Liver (tissue), 9 donors: ENCODE data around the gene SLC37A4. TPM values are rescaled to one million over a fixed set of nuclear protein-coding genes. Genes with fewer than 3 reads are reported as not detected.

ENCODE experiments used
- DNase-seq: peaks from one replicate; pipeline ENCODE4 v3.0.0-alpha.2; 2017; ENCODE audit warnings: low spot score
- H3K27ac ChIP-seq, 2 donors: one replicate each; pipeline ENCODE4 v1.7.0; 2013; ENCODE audit warnings: inconsistent platforms in 2 of 2, low read length in 2 of 2, control low read depth in 1 of 2, low read depth in 1 of 2, mild to moderate bottlenecking in 1 of 2
- H3K27me3 ChIP-seq, 4 donors: one replicate each; pipeline versions ENCODE4 v1.6.1 to v1.7.0; 2013; ENCODE audit warnings: low read length in 3 of 4, inconsistent platforms in 1 of 4, mild to moderate bottlenecking in 1 of 4, moderate library complexity in 1 of 4; ENCODE audit not compliant: control insufficient read depth in 4 of 4, insufficient read depth in 4 of 4
- H3K36me3 ChIP-seq, 4 donors: one replicate each; pipeline versions ENCODE4 v1.6.1 to v1.7.0; 2013; ENCODE audit warnings: low read length in 3 of 4, mild to moderate bottlenecking in 3 of 4, low read depth in 1 of 4, moderate library complexity in 1 of 4; ENCODE audit not compliant: control insufficient read depth in 4 of 4, insufficient read depth in 3 of 4
- H3K4me1 ChIP-seq, 4 donors: one replicate each; pipeline versions ENCODE4 v1.6.1 to v1.7.0; 2013; ENCODE audit warnings: low read length in 3 of 4, mild to moderate bottlenecking in 3 of 4, moderate library complexity in 1 of 4; ENCODE audit not compliant: control insufficient read depth in 4 of 4, insufficient read depth in 4 of 4
- H3K4me3 ChIP-seq, 3 donors: one replicate each; pipeline versions ENCODE4 v1.6.1 to v1.7.0; 2013; ENCODE audit warnings: low read length in 3 of 3, control low read depth in 1 of 3, low read depth in 1 of 3, mild to moderate bottlenecking in 1 of 3
- H3K9ac ChIP-seq, 2 donors: one replicate each; pipeline ENCODE4 v1.7.0; 2013; ENCODE audit warnings: low read length in 2 of 2, mild to moderate bottlenecking in 2 of 2, moderate library complexity in 2 of 2, control low read depth in 1 of 2, low read depth in 1 of 2
- H3K9me3 ChIP-seq, 4 donors: one replicate each; pipeline versions ENCODE4 v1.6.1 to v1.7.0; 2013; ENCODE audit warnings: low read length in 3 of 4; ENCODE audit not compliant: control insufficient read depth in 4 of 4
- EGR1 ChIP-seq, 2 donors: IDR thresholded peaks; 2 replicates each; pipeline ENCODE4 v1.6.1; 2016 to 2018; ENCODE audit warnings: antibody characterized with exemption in 2 of 2, low read depth in 2 of 2
- FOXA1 ChIP-seq: IDR thresholded peaks from 2 replicates; pipeline ENCODE4 v1.6.1; 2016; ENCODE audit warnings: antibody characterized with exemption
- FOXA2 ChIP-seq: IDR thresholded peaks from 2 replicates; pipeline ENCODE4 v1.6.1; 2016; ENCODE audit warnings: antibody characterized with exemption
- GABPA ChIP-seq, 2 donors: IDR thresholded peaks in 1 of 2; conservative IDR thresholded peaks in 1 of 2; 2 replicates each; pipeline ENCODE4 v1.6.1; 2016; ENCODE audit warnings: antibody characterized with exemption in 2 of 2, mild to moderate bottlenecking in 1 of 2, moderate library complexity in 1 of 2
- HNF4A ChIP-seq, 2 donors: conservative IDR thresholded peaks; 2 replicates each; pipeline ENCODE4 v1.6.1; 2016; ENCODE audit warnings: antibody characterized with exemption in 2 of 2, mild to moderate bottlenecking in 2 of 2
- HNF4G ChIP-seq: IDR thresholded peaks from 2 replicates; pipeline ENCODE4 v1.6.1; 2016; ENCODE audit warnings: antibody characterized with exemption
- JUND ChIP-seq, 2 donors: IDR thresholded peaks; 2 replicates each; pipeline ENCODE4 v1.6.1; 2016; ENCODE audit warnings: antibody characterized with exemption in 2 of 2
- NR2F2 ChIP-seq: IDR thresholded peaks from 2 replicates; pipeline ENCODE4 v1.6.1; 2016; ENCODE audit warnings: antibody characterized with exemption
- RAD21 ChIP-seq, 2 donors: IDR thresholded peaks; 2 replicates each; pipeline ENCODE4 v1.6.1; 2016; ENCODE audit warnings: antibody characterized with exemption in 2 of 2, mild to moderate bottlenecking in 2 of 2
- RXRA ChIP-seq, 2 donors: IDR thresholded peaks; 2 replicates each; pipeline ENCODE4 v1.6.1; 2017 to 2018; ENCODE audit warnings: antibody characterized with exemption in 2 of 2, mild to moderate bottlenecking in 1 of 2
- SP1 ChIP-seq: IDR thresholded peaks from 2 replicates; pipeline ENCODE4 v1.6.1; 2018; ENCODE audit warnings: antibody characterized with exemption, mild to moderate bottlenecking
- TAF1 ChIP-seq: conservative IDR thresholded peaks from 2 replicates; pipeline ENCODE4 v1.6.1; 2016; ENCODE audit warnings: antibody characterized with exemption, mild to moderate bottlenecking
- YY1 ChIP-seq: IDR thresholded peaks from 2 replicates; pipeline ENCODE4 v1.6.1; 2016; ENCODE audit warnings: antibody characterized with exemption, mild to moderate bottlenecking
- WGBS: extraction: QIAGEN DNeasy Blood & Tissue Kit; methylation state at CpG from one replicate; pipeline ENCODE4 v1.1.7; 2013; 5-methylcytosine and 5-hydroxymethylcytosine counted together
- polyA plus RNA-seq, 2 donors: library from polyadenylated mRNA; stranded (reverse) in 1 of 2; unstranded in 1 of 2; fragments of 200-250 nt in 1 of 2; fragments of >200 nt in 1 of 2; fragmentation: Nextera tagmentation in 1 of 2; extraction: Ambion mirVana in 1 of 2; gene quantifications; one replicate each; pipeline versions ENCODE4 v1.2.1 to v1.2.3, GENCODE V29; 2013 to 2015
- total RNA-seq, 2 donors: library from RNA; depleted of rRNA; stranded (reverse); fragments of >200 nt; gene quantifications; one replicate each; pipeline ENCODE4 v1.2.3, GENCODE V29; 2014
- TF ChIP-seq, protein P1 (sequence below): IDR thresholded peaks from 2 replicates; pipeline ENCODE4 v1.6.1; 2016; ENCODE audit warnings: antibody characterized with exemption
- TF ChIP-seq, protein P2 (sequence below): fragments of 150-350 bp; IDR thresholded peaks from 2 replicates; pipeline ENCODE4 v1.5.1; 2017; ENCODE audit warnings: improper control_type of control experiment, low read depth, low read length; ENCODE audit not compliant: missing input control
- TF ChIP-seq, protein P3 (sequence below): IDR thresholded peaks from 2 replicates; pipeline ENCODE4 v1.6.1; 2016; ENCODE audit warnings: antibody characterized with exemption
- TF ChIP-seq, protein P4 (sequence below): IDR thresholded peaks from 2 replicates; pipeline ENCODE4 v1.6.1; 2016; ENCODE audit warnings: antibody characterized with exemption
- TF ChIP-seq, protein P5 (sequence below): IDR thresholded peaks from 2 replicates; pipeline ENCODE4 v1.6.1; 2016; ENCODE audit warnings: antibody characterized with exemption, mild to moderate bottlenecking
- donor health status: healthy.
- donor health status: healthy.
- donor health status: healthy.
- donor health status: healthy.
- donor health status: healthy.

The SLC37A4 gene
- total and polyA plus RNA-seq, 4 donors: 62.7 to 184 (median 96.3) TPM

DNA sequence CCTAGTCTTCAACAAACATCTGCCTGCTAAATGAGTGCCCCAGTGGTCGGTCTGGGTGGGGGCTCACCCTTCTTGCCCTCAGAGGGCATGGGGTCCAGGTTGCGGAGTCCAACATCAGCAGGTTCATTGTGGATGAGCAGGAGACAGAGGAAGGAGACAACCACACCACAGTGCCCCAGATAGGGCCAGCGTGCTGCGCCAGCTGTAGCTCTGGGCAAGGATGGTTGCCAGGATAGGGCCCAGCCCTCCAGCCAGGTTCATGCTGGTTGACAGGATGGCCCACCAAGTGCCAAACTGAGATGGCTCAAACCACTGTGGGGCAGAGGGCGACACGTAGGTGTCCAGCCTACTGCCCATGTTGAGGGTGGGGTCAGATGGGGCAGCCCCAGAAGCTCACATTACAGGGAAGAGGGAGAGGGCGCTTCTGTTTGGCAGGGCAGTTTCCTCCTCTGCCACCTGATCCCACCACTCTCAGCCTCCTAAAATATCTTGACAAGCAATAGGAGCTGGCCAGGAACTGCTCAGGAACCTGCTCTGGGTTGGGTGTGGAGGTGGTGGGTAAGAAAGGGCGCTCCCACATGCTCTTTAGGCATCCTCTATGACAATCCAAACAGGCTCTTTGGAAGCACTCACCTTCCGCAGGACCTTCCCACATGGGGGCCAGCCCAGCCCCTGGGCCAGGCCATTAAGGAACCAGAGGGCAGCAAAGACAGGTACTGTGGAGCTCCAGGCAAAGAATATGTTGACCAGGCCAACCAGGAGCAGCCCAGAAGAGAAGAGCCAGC lies 2.9 kb downstream of the SLC37A4 start:
- no peak for DNase-seq
- no peaks in the 10 kb centered on the region for H3K9me3 ChIP-seq
- peak overlapping the region; percentile 23 to 73 for H3K9ac ChIP-seq
- TF ChIP-seq YY1 (no peak), FOXA2 (no peak), JUND (IDR thresholded peaks at IDR 0.05) (no peak), SP1 (no peak), NR2F2 (no peak), RXRA (IDR thresholded peaks at IDR 0.05) (no peak), TAF1 (no peak), RAD21 (IDR thresholded peaks at IDR 0.05) (no peak), FOXA1 (no peak), HNF4A (conservative IDR thresholded peaks at IDR 0.05) (no peak), HNF4G (no peak), EGR1 (IDR thresholded peaks at IDR 0.05; ENCODE audit: low read depth in 2 of 2) (no peak), GABPA (IDR thresholded peaks at IDR 0.05 in 1 of 2, conservative IDR thresholded peaks at IDR 0.05 in 1 of 2) (no peak)
- TF ChIP-seq, protein P1, sequence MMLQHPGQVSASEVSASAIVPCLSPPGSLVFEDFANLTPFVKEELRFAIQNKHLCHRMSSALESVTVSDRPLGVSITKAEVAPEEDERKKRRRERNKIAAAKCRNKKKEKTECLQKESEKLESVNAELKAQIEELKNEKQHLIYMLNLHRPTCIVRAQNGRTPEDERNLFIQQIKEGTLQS: no peak
- TF ChIP-seq, protein P2, sequence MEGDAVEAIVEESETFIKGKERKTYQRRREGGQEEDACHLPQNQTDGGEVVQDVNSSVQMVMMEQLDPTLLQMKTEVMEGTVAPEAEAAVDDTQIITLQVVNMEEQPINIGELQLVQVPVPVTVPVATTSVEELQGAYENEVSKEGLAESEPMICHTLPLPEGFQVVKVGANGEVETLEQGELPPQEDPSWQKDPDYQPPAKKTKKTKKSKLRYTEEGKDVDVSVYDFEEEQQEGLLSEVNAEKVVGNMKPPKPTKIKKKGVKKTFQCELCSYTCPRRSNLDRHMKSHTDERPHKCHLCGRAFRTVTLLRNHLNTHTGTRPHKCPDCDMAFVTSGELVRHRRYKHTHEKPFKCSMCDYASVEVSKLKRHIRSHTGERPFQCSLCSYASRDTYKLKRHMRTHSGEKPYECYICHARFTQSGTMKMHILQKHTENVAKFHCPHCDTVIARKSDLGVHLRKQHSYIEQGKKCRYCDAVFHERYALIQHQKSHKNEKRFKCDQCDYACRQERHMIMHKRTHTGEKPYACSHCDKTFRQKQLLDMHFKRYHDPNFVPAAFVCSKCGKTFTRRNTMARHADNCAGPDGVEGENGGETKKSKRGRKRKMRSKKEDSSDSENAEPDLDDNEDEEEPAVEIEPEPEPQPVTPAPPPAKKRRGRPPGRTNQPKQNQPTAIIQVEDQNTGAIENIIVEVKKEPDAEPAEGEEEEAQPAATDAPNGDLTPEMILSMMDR: no peak
- TF ChIP-seq, protein P3, sequence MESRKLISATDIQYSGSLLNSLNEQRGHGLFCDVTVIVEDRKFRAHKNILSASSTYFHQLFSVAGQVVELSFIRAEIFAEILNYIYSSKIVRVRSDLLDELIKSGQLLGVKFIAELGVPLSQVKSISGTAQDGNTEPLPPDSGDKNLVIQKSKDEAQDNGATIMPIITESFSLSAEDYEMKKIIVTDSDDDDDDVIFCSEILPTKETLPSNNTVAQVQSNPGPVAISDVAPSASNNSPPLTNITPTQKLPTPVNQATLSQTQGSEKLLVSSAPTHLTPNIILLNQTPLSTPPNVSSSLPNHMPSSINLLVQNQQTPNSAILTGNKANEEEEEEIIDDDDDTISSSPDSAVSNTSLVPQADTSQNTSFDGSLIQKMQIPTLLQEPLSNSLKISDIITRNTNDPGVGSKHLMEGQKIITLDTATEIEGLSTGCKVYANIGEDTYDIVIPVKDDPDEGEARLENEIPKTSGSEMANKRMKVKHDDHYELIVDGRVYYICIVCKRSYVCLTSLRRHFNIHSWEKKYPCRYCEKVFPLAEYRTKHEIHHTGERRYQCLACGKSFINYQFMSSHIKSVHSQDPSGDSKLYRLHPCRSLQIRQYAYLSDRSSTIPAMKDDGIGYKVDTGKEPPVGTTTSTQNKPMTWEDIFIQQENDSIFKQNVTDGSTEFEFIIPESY: no peak
- TF ChIP-seq, protein P4, sequence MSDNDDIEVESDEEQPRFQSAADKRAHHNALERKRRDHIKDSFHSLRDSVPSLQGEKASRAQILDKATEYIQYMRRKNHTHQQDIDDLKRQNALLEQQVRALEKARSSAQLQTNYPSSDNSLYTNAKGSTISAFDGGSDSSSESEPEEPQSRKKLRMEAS: no peak
- TF ChIP-seq, protein P5, sequence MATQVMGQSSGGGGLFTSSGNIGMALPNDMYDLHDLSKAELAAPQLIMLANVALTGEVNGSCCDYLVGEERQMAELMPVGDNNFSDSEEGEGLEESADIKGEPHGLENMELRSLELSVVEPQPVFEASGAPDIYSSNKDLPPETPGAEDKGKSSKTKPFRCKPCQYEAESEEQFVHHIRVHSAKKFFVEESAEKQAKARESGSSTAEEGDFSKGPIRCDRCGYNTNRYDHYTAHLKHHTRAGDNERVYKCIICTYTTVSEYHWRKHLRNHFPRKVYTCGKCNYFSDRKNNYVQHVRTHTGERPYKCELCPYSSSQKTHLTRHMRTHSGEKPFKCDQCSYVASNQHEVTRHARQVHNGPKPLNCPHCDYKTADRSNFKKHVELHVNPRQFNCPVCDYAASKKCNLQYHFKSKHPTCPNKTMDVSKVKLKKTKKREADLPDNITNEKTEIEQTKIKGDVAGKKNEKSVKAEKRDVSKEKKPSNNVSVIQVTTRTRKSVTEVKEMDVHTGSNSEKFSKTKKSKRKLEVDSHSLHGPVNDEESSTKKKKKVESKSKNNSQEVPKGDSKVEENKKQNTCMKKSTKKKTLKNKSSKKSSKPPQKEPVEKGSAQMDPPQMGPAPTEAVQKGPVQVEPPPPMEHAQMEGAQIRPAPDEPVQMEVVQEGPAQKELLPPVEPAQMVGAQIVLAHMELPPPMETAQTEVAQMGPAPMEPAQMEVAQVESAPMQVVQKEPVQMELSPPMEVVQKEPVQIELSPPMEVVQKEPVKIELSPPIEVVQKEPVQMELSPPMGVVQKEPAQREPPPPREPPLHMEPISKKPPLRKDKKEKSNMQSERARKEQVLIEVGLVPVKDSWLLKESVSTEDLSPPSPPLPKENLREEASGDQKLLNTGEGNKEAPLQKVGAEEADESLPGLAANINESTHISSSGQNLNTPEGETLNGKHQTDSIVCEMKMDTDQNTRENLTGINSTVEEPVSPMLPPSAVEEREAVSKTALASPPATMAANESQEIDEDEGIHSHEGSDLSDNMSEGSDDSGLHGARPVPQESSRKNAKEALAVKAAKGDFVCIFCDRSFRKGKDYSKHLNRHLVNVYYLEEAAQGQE: no peak
- peaks cover 14 to 68% (median 51%) of the 10 kb centered on the region in 4 donors for H3K4me1 ChIP-seq
- no peaks in the 10 kb centered on the region for H3K27me3 ChIP-seq
- H3K4me3 ChIP-seq: peak overlapping the region; percentile 71 to 86 (median 85)
- H3K36me3 ChIP-seq: peaks cover 5 to 17% (median 15%) of the 10 kb centered on the region in 4 donors
- H3K27ac ChIP-seq: peak overlapping the region; percentile 92 to 97
- WGBS: 40% methylated on average over 9 of the region's 9 CpGs
